ENCODE data around the gene BAD. TPM values are rescaled to one million over a fixed set of nuclear protein-coding genes. Genes with fewer than 3 reads are reported as not detected.

The BAD gene
- total and polyA plus RNA-seq, 4 donors: 16.0 to 39.5 (median 30.2) TPM

GRCh38 chr11:64305075-64305690 is 20.7 kb upstream of the BAD start, which contains the start of gene ESRRA:
Gene ESRRA, plus strand, starts transcription at chr11:64305524. Its CDS starts 1,656 bp downstream, at chr11:64307180.
- WGBS: under 1% methylated on average over 81 of the region's 81 CpGs
- peaks cover 4 to 49% (median 37%) of the 10 kb centered on the region in 4 donors for H3K4me1 ChIP-seq (ENCODE audit: control insufficient read depth in 4 of 4, insufficient read depth in 4 of 4, low read length in 3 of 4)
- H3K27me3 ChIP-seq (ENCODE audit: control insufficient read depth in 4 of 4, insufficient read depth in 4 of 4, low read length in 3 of 4): no peaks in the 10 kb centered on the region
- H3K27ac ChIP-seq (ENCODE audit: low read depth in 1 of 2, low read length in 2 of 2): peak within 1 kb of the TSS; percentile 94 to 98
- no peaks in the 10 kb centered on the region for H3K36me3 ChIP-seq (ENCODE audit: control insufficient read depth in 4 of 4, insufficient read depth in 3 of 4, low read depth in 1 of 4, low read length in 3 of 4)
- H3K4me3 ChIP-seq (ENCODE audit: low read depth in 1 of 3, low read length in 3 of 3): peak within 1 kb of the TSS; percentile 76 to 90 (median 85)
- peak; percentile 99 for DNase-seq (ENCODE audit: low spot score)
- peak within 1 kb of the TSS; percentile 84 to 87 for H3K9ac ChIP-seq (ENCODE audit: low read depth in 1 of 2, low read length in 2 of 2)
- TF ChIP-seq YY1 (IDR thresholded peaks at IDR 0.05): peak; percentile 60
- peak; percentile 62 for TF ChIP-seq REST (IDR thresholded peaks at IDR 0.05)
- TF ChIP-seq FOXA2 (IDR thresholded peaks at IDR 0.05): no peak
- peak in 1 of 2 donors; percentile 26 for TF ChIP-seq GABPA (IDR thresholded peaks at IDR 0.05 in 1 of 2, conservative IDR thresholded peaks at IDR 0.05 in 1 of 2)
- peak; percentile 12 for TF ChIP-seq FOXA1 (IDR thresholded peaks at IDR 0.05)
- peak; percentile 81 for TF ChIP-seq SP1 (IDR thresholded peaks at IDR 0.05)
- peak; percentile 28 to 47 for TF ChIP-seq EGR1 (IDR thresholded peaks at IDR 0.05; ENCODE audit: low read depth in 2 of 2)
- TF ChIP-seq, protein P1, sequence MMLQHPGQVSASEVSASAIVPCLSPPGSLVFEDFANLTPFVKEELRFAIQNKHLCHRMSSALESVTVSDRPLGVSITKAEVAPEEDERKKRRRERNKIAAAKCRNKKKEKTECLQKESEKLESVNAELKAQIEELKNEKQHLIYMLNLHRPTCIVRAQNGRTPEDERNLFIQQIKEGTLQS (IDR thresholded peaks at IDR 0.05): no peak
- no peak for TF ChIP-seq NR2F2 (IDR thresholded peaks at IDR 0.05)
- TF ChIP-seq, protein P2, sequence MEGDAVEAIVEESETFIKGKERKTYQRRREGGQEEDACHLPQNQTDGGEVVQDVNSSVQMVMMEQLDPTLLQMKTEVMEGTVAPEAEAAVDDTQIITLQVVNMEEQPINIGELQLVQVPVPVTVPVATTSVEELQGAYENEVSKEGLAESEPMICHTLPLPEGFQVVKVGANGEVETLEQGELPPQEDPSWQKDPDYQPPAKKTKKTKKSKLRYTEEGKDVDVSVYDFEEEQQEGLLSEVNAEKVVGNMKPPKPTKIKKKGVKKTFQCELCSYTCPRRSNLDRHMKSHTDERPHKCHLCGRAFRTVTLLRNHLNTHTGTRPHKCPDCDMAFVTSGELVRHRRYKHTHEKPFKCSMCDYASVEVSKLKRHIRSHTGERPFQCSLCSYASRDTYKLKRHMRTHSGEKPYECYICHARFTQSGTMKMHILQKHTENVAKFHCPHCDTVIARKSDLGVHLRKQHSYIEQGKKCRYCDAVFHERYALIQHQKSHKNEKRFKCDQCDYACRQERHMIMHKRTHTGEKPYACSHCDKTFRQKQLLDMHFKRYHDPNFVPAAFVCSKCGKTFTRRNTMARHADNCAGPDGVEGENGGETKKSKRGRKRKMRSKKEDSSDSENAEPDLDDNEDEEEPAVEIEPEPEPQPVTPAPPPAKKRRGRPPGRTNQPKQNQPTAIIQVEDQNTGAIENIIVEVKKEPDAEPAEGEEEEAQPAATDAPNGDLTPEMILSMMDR (IDR thresholded peaks at IDR 0.05; ENCODE audit: low read depth, low read length, missing input control): no peak
- TF ChIP-seq, protein P3, sequence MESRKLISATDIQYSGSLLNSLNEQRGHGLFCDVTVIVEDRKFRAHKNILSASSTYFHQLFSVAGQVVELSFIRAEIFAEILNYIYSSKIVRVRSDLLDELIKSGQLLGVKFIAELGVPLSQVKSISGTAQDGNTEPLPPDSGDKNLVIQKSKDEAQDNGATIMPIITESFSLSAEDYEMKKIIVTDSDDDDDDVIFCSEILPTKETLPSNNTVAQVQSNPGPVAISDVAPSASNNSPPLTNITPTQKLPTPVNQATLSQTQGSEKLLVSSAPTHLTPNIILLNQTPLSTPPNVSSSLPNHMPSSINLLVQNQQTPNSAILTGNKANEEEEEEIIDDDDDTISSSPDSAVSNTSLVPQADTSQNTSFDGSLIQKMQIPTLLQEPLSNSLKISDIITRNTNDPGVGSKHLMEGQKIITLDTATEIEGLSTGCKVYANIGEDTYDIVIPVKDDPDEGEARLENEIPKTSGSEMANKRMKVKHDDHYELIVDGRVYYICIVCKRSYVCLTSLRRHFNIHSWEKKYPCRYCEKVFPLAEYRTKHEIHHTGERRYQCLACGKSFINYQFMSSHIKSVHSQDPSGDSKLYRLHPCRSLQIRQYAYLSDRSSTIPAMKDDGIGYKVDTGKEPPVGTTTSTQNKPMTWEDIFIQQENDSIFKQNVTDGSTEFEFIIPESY (IDR thresholded peaks at IDR 0.05): no peak
- TF ChIP-seq RXRA (IDR thresholded peaks at IDR 0.05): peak; percentile 47 to 56
- no peaks in the 10 kb centered on the region for H3K9me3 ChIP-seq (ENCODE audit: control insufficient read depth in 4 of 4, low read length in 3 of 4)

DNA sequence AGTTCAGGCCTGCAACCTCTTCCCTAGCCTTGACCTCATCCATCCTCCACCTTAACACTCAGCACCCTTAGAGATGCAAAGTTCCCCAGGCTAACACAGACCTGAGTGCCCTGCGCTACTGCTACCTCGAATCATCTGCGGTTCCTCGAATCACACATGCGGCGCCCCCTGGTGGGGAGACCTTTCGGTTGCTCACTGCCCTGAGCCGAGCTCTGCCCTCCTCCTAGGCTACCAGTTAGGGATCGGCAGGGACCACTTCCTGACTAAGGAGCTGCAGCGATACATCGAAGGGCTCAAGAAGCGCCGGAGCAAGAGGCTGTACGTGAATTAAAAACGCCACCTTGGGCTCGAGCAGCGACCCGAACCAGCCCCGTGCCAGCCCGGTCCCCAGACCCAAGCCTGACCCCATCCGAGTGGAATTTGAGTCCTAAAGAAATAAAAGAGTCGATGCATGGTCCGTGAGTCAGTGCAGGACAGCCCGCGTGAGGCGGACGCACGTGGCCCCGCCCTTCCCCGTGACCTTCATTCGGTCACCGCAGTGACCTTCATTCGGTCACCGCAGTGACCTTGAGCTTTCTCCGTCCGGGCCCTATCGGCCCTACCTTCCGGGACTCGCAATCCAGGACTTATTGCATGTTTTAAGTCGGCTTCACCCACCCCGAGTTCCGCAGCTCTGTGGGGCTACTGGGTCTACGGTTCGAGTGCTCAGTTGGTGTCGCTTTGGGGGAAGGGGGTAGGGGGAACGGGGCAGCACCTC is 20.0 kb upstream of the BAD start:
- no peaks in the 10 kb centered on the region for H3K36me3 ChIP-seq (ENCODE audit: control insufficient read depth in 4 of 4, insufficient read depth in 3 of 4, low read depth in 1 of 4, low read length in 3 of 4)
- under 1% methylated on average over 46 of the region's 46 CpGs for WGBS
- peak overlapping the region; percentile 93 to 98 for H3K27ac ChIP-seq (ENCODE audit: low read depth in 1 of 2, low read length in 2 of 2)
- peak overlapping the region; percentile 82 to 84 for H3K9ac ChIP-seq (ENCODE audit: low read depth in 1 of 2, low read length in 2 of 2)
- H3K27me3 ChIP-seq (ENCODE audit: control insufficient read depth in 4 of 4, insufficient read depth in 4 of 4, low read length in 3 of 4): no peaks in the 10 kb centered on the region
- H3K4me3 ChIP-seq (ENCODE audit: low read depth in 1 of 3, low read length in 3 of 3): peak overlapping the region; percentile 43 to 60 (median 43)
- DNase-seq (ENCODE audit: low spot score): peak; percentile 98
- no peaks in the 10 kb centered on the region for H3K9me3 ChIP-seq (ENCODE audit: control insufficient read depth in 4 of 4, low read length in 3 of 4)
- H3K4me1 ChIP-seq (ENCODE audit: control insufficient read depth in 4 of 4, insufficient read depth in 4 of 4, low read length in 3 of 4): peaks cover 8 to 50% (median 39%) of the 10 kb centered on the region in 4 donors
- TF ChIP-seq NR2F2 (IDR thresholded peaks at IDR 0.05): peak; percentile 61
- TF ChIP-seq JUND (IDR thresholded peaks at IDR 0.05): peak in 1 of 2 donors; percentile 4
- no peak for TF ChIP-seq FOXA1 (IDR thresholded peaks at IDR 0.05)
- TF ChIP-seq, protein P1 (IDR thresholded peaks at IDR 0.05): no peak
- TF ChIP-seq, protein P2 (IDR thresholded peaks at IDR 0.05; ENCODE audit: low read depth, low read length, missing input control): peak; percentile 73
- TF ChIP-seq, protein P4, sequence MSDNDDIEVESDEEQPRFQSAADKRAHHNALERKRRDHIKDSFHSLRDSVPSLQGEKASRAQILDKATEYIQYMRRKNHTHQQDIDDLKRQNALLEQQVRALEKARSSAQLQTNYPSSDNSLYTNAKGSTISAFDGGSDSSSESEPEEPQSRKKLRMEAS (IDR thresholded peaks at IDR 0.05): peak; percentile 40
- TF ChIP-seq HNF4A (conservative IDR thresholded peaks at IDR 0.05): no peak
- TF ChIP-seq SP1 (IDR thresholded peaks at IDR 0.05): peak; percentile 40
- peak in 1 of 2 donors; percentile 14 for TF ChIP-seq GABPA (IDR thresholded peaks at IDR 0.05 in 1 of 2, conservative IDR thresholded peaks at IDR 0.05 in 1 of 2)
- no peak for TF ChIP-seq EGR1 (IDR thresholded peaks at IDR 0.05; ENCODE audit: low read depth in 2 of 2)
- peak; percentile 75 to 90 for TF ChIP-seq RAD21 (IDR thresholded peaks at IDR 0.05)
- TF ChIP-seq RXRA (IDR thresholded peaks at IDR 0.05): peak; percentile 26 to 52
